ENCODE measurements around the gene CXCL9.
"Not testable (repeated sequence)": the region's sequence is repeated elsewhere in the genome, so short reads cannot be mapped to it uniquely, and the experiment has no call there.

Gene CXCL9

DNA sequence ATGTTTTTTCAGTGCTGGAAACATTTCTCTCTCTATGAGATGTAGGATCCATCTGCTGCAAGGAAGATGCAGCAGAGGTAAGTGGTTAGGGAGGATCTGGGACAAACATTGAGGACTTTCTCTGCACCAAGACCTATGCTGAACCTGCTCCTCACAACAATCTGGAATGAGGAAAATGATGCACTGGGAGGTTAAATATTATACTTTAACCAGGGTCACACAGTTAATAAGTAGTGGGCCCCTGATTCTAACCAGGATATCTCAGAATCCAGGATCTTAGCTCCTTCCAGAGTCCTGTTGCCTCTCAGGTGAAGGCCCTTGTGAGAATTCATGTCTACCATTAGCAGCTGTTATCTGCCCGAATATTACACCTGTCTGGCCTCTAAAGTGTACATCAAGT is 7.0 kb downstream of the CXCL9 start:
- H3K4me1 ChIP-seq (ENCODE audit: control insufficient read depth, insufficient read depth, low read length), result no peaks in the 10 kb centered on the region
- no peak overlapping the region for H3K27ac ChIP-seq (ENCODE audit: insufficient read depth, low read depth, low read length, poor library complexity, severe bottlenecking)
- 84 to 100% methylated on average over 1 of the region's 1 CpG for WGBS, 2 experiments
- H3K4me3 ChIP-seq (ENCODE audit: insufficient read depth, low read depth, low read length), result no peak overlapping the region
- H3K9me3 ChIP-seq (ENCODE audit: control insufficient read depth, low read length), result no peaks in the 10 kb centered on the region
- H3K27me3 ChIP-seq (ENCODE audit: control insufficient read depth, insufficient read depth, low read length, poor library complexity, severe bottlenecking), result peaks cover 3% of the 10 kb centered on the region
- no peaks in the 10 kb centered on the region for H3K36me3 ChIP-seq (ENCODE audit: control insufficient read depth, insufficient read depth, low read length)

DNA sequence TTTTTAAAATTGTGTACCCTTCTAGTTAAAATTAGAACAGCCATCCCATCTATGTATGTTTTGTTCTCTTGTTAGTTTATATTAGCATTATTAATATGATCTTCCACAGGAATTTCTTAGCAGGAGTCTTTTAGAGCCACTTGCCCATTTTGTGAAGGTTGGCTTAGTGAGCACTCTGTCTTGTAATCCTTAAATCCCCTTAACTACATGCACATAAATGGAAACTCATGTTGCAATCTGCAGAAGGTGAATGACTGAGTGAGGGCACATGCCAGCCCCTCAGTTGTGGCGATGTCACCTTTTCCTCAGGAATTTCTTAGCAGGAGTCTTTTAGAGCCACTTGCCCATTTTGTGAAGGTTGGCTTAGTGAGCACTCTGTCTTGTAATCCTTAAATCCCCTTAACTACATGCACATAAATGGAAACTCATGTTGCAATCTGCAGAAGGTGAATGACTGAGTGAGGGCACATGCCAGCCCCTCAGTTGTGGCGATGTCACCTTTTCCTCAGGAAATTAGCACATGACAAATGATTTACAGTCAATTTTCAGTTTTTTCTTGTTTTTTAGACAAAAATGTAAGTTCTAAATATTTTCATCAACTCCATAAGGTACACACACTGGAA is 8.7 kb downstream of the CXCL9 start:
- not testable (repeated sequence) for H3K27ac ChIP-seq (ENCODE audit: insufficient read depth, low read depth, low read length, poor library complexity, severe bottlenecking); H3K36me3 ChIP-seq (ENCODE audit: control insufficient read depth, insufficient read depth, low read length); H3K9me3 ChIP-seq (ENCODE audit: control insufficient read depth, low read length); H3K4me1 ChIP-seq (ENCODE audit: control insufficient read depth, insufficient read depth, low read length); H3K4me3 ChIP-seq (ENCODE audit: insufficient read depth, low read depth, low read length); H3K27me3 ChIP-seq (ENCODE audit: control insufficient read depth, insufficient read depth, low read length, poor library complexity, severe bottlenecking)
- 75 to 97% methylated on average over 1 to 2 of the region's 2 CpGs for WGBS, 2 experiments

DNA sequence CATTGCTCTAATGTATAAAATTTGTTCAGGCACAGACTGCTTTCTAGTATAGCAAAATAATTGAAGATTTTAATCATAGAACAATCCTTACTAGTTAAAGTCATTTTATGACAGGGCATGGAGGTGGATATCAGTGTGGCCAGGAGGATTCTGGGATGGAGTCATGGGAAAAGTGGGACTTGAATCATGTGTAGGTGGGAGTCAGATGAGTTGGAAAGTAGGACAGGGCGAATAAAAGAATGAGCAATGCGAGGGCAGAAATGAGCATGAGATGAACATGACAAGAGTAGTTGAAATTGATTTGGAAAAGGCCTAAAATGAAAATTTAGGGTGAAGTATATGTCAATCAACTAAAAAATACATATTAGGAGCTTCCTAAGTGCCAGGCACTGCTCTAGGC is 9.4 kb downstream of the CXCL9 start:
- WGBS, 2 experiments, result 91 to 95% methylated on average over 2 of the region's 2 CpGs
- no peaks in the 10 kb centered on the region for H3K9me3 ChIP-seq (ENCODE audit: control insufficient read depth, low read length)
- peaks cover 3% of the 10 kb centered on the region for H3K27me3 ChIP-seq (ENCODE audit: control insufficient read depth, insufficient read depth, low read length, poor library complexity, severe bottlenecking)
- no peak overlapping the region for H3K4me3 ChIP-seq (ENCODE audit: insufficient read depth, low read depth, low read length)
- H3K27ac ChIP-seq (ENCODE audit: insufficient read depth, low read depth, low read length, poor library complexity, severe bottlenecking), result no peak overlapping the region
- no peaks in the 10 kb centered on the region for H3K36me3 ChIP-seq (ENCODE audit: control insufficient read depth, insufficient read depth, low read length)
- H3K4me1 ChIP-seq (ENCODE audit: control insufficient read depth, insufficient read depth, low read length), result no peaks in the 10 kb centered on the region

DNA sequence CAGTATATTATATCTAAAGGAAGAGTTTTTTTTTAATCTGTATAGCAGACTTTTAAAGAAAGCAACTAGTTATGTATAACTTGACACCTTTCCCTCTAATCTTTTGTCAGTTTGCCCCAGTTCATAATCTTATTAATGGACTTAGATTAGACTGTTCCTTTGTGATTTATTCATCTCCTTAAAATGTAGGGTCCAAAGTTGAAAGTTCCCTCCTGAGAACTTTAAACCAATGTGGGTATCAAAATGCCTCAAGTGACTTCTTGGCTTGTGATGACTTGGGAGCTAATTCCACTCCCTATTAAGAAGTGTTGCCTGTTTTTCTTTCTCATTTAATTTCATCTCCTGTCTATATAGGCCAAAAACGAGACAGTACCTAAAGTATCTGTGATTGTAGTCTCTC is 10.2 kb downstream of the CXCL9 start:
- H3K4me3 ChIP-seq (ENCODE audit: insufficient read depth, low read depth, low read length), result no peak overlapping the region
- WGBS, 2 experiments, result 77 to 88% methylated on average over 1 of the region's 1 CpG
- no peaks in the 10 kb centered on the region for H3K36me3 ChIP-seq (ENCODE audit: control insufficient read depth, insufficient read depth, low read length)
- no peaks in the 10 kb centered on the region for H3K4me1 ChIP-seq (ENCODE audit: control insufficient read depth, insufficient read depth, low read length)
- no peak overlapping the region for H3K27ac ChIP-seq (ENCODE audit: insufficient read depth, low read depth, low read length, poor library complexity, severe bottlenecking)
- peaks cover 3% of the 10 kb centered on the region for H3K27me3 ChIP-seq (ENCODE audit: control insufficient read depth, insufficient read depth, low read length, poor library complexity, severe bottlenecking)
- no peaks in the 10 kb centered on the region for H3K9me3 ChIP-seq (ENCODE audit: control insufficient read depth, low read length)

DNA sequence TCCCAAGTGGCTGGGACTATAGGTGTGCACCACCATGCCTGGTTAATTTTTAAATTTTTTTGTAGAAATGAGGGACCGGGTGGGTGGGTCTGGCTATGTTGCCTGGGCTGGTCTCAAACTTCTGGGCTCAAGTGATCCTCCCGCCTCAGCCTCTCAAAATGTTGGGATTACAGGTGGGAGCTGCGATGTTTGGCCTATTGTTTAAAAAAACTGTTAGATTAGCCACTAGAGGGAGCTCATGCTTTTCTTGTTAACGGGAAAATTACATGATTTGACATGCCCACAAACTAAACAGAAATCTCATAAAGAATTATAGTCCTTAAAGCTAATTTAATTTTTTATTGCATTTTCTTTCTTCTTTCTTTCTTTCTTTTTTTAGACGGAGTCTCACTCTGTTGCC is 11.6 kb downstream of the CXCL9 start:
- whole genome bisulfite sequencing, 2 experiments, result 23 to 29% methylated on average over 5 of the region's 5 CpGs
- H3K36me3 ChIP-seq (ENCODE audit: control insufficient read depth, insufficient read depth, low read length), result no peaks in the 10 kb centered on the region
- H3K27ac ChIP-seq (ENCODE audit: insufficient read depth, low read depth, low read length, poor library complexity, severe bottlenecking), result no peak overlapping the region
- H3K9me3 ChIP-seq (ENCODE audit: control insufficient read depth, low read length), result no peaks in the 10 kb centered on the region
- H3K4me1 ChIP-seq (ENCODE audit: control insufficient read depth, insufficient read depth, low read length), result no peaks in the 10 kb centered on the region
- H3K4me3 ChIP-seq (ENCODE audit: insufficient read depth, low read depth, low read length), result no peak overlapping the region
- H3K27me3 ChIP-seq (ENCODE audit: control insufficient read depth, insufficient read depth, low read length, poor library complexity, severe bottlenecking), result peaks cover 3% of the 10 kb centered on the region

DNA sequence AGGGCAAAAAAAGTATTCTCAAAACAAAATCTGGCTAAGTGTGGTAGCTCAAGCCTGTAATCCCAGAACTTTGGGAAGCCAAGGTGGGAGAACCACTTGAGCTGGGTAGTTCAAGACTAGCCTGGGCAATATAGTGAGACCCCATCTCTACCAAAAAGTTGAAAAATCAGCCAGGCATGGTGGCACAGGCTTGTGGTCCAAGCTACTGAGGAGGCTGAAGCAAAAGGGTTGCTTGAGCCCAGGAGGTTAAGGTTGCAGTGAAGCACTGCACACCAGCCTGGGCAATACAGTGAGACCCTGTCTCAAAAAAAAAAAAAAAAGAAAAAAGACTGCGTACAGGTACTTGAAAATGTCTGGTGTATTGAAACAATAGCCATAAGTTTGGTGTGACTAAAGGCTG is 14.8 kb downstream of the CXCL9 start:
- peaks cover 3% of the 10 kb centered on the region for H3K27me3 ChIP-seq (ENCODE audit: control insufficient read depth, insufficient read depth, low read length, poor library complexity, severe bottlenecking)
- H3K4me3 ChIP-seq (ENCODE audit: insufficient read depth, low read depth, low read length), result no peak overlapping the region
- no peaks in the 10 kb centered on the region for H3K36me3 ChIP-seq (ENCODE audit: control insufficient read depth, insufficient read depth, low read length)
- H3K9me3 ChIP-seq (ENCODE audit: control insufficient read depth, low read length), result no peaks in the 10 kb centered on the region
- H3K4me1 ChIP-seq (ENCODE audit: control insufficient read depth, insufficient read depth, low read length), result peaks cover 4% of the 10 kb centered on the region
- H3K27ac ChIP-seq (ENCODE audit: insufficient read depth, low read depth, low read length, poor library complexity, severe bottlenecking), result no peak overlapping the region
- WGBS, 2 experiments, result 75 to 92% methylated on average over 1 of the region's 1 CpG

DNA sequence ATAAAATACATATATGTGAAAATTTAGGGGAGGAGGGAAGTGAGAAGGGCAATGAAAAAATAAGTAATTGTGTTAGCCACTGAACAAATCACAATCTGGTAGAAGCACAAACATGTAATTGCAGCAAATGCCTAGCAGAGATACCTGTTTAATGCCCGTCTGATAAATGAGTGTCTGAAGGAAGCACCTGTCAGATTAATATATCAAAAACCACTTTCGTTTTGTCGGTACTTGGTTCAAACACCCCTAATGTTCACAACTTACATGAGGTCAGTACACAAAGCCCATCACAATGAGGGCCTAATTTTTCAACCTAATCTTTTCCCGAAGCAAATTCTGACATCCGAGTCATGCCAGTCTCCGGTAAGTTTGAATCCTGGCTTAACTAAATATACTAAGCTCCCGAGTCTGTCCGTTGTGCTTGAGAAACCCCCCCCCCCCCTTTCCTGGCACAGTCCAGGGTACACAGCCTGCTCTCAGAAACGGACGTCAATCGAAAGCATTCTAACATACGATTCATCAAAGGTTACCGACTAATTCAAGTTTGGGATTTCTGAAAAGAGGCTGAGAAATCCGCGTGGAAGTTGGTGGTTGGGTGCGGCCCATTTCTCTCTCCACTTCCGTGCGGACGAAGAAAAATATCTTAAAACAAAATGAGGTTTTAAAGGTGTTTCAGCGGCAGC is 17.3 kb downstream of the CXCL9 start:
- 4 to 6% methylated on average over 19 to 20 of the region's 20 CpGs for WGBS, 2 experiments
- Histone ChIP-seq H3K27me3 (ENCODE audit: control insufficient read depth, insufficient read depth, low read length, poor library complexity, severe bottlenecking) (peaks cover 1% of the 10 kb centered on the region), H3K4me1 (ENCODE audit: control insufficient read depth, insufficient read depth, low read length) (peaks cover 4% of the 10 kb centered on the region), H3K4me3 (ENCODE audit: insufficient read depth, low read depth, low read length) (peak overlapping the region; percentile 77), H3K9me3 (ENCODE audit: control insufficient read depth, low read length) (no peaks in the 10 kb centered on the region), H3K27ac (ENCODE audit: insufficient read depth, low read depth, low read length, poor library complexity, severe bottlenecking) (no peak overlapping the region), H3K36me3 (ENCODE audit: control insufficient read depth, insufficient read depth, low read length) (no peaks in the 10 kb centered on the region)

DNA sequence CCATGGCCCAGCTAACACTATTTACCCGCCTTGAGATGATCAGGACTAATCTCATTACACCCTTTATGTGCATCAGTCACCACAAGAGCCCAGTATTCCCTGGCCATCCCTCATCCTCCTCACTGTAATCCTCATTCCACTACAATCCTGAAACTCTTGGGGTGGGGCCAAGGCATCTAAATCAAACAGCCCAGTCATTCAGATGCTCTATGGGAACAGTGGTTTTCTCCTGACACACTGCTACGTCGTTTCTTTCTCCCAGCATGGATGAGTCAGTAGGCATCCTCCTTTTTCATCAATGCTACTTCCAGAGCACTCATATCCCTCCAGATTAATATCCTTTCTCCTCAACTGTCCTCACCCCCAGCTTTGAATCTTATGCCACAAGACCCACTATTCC is 22.2 kb downstream of the CXCL9 start:
- H3K27me3 ChIP-seq (ENCODE audit: control insufficient read depth, insufficient read depth, low read length, poor library complexity, severe bottlenecking), result no peaks in the 10 kb centered on the region
- H3K27ac ChIP-seq (ENCODE audit: insufficient read depth, low read depth, low read length, poor library complexity, severe bottlenecking), result no peak overlapping the region
- H3K36me3 ChIP-seq (ENCODE audit: control insufficient read depth, insufficient read depth, low read length), result no peaks in the 10 kb centered on the region
- 84 to 86% methylated on average over 3 of the region's 3 CpGs for WGBS, 2 experiments
- no peak overlapping the region for H3K4me3 ChIP-seq (ENCODE audit: insufficient read depth, low read depth, low read length)
- H3K4me1 ChIP-seq (ENCODE audit: control insufficient read depth, insufficient read depth, low read length), result peaks cover 4% of the 10 kb centered on the region
- H3K9me3 ChIP-seq (ENCODE audit: control insufficient read depth, low read length), result no peaks in the 10 kb centered on the region

DNA sequence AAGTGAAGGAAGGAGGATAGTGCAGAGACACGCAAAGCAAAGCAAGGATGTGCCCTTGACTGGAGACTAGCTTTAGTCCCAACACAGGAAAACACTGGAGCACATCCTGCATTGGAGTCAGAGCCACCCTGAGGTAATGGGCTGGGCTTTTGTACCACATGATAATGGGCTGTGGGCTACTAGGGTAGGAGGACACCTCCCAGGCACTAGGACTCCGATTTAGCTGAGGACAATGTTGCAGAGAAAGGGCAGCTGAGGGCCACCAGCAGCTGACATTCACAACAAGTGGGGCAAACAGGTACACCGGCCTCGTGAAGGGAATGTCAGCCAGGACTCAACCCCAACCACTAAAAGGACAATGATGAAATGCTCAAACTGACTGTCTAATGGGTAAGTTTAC is 26.7 kb downstream of the CXCL9 start:
- H3K27ac ChIP-seq (ENCODE audit: insufficient read depth, low read depth, low read length, poor library complexity, severe bottlenecking), result no peak overlapping the region
- no peaks in the 10 kb centered on the region for H3K4me1 ChIP-seq (ENCODE audit: control insufficient read depth, insufficient read depth, low read length)
- H3K36me3 ChIP-seq (ENCODE audit: control insufficient read depth, insufficient read depth, low read length), result peaks cover 34% of the 10 kb centered on the region
- no peaks in the 10 kb centered on the region for H3K27me3 ChIP-seq (ENCODE audit: control insufficient read depth, insufficient read depth, low read length, poor library complexity, severe bottlenecking)
- 91 to 93% methylated on average over 4 of the region's 4 CpGs for WGBS, 2 experiments
- no peak overlapping the region for H3K4me3 ChIP-seq (ENCODE audit: insufficient read depth, low read depth, low read length)
- no peaks in the 10 kb centered on the region for H3K9me3 ChIP-seq (ENCODE audit: control insufficient read depth, low read length)

DNA sequence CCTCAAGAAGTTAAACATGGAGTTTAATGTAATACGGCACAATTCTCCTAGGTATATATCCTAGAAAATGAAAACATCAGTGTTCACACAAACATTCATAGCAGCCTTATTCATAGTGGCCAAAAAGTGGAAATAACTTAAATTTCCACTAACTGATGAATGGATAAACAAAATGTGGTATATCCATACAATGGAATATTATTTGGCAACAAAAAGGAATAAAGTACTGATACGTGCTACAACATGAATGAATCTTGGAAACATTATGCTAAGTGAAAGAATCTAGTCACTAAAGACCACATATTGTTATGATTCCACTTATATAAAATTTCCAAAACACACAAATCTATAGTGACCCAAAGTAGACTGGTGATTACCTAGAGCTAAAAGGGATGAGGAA is 31.1 kb downstream of the CXCL9 start:
- H3K27ac ChIP-seq (ENCODE audit: insufficient read depth, low read depth, low read length, poor library complexity, severe bottlenecking), result no peak overlapping the region
- no peak overlapping the region for H3K4me3 ChIP-seq (ENCODE audit: insufficient read depth, low read depth, low read length)
- peaks cover 58% of the 10 kb centered on the region for H3K36me3 ChIP-seq (ENCODE audit: control insufficient read depth, insufficient read depth, low read length)
- no peaks in the 10 kb centered on the region for H3K9me3 ChIP-seq (ENCODE audit: control insufficient read depth, low read length)
- H3K4me1 ChIP-seq (ENCODE audit: control insufficient read depth, insufficient read depth, low read length), result no peaks in the 10 kb centered on the region
- 100% methylated on average over 1 of the region's 2 CpGs; no CpG with 5 or more reads in 1 of the 2 experiments for WGBS, 2 experiments
- H3K27me3 ChIP-seq (ENCODE audit: control insufficient read depth, insufficient read depth, low read length, poor library complexity, severe bottlenecking), result no peaks in the 10 kb centered on the region

Measured in ectodermal cell (in vitro differentiated cells).